Duodenal mucosa (tissue), 2 donors: ENCODE data around the gene EPM2A.

Experiments
- H3K27ac ChIP-seq: one replicate; pipeline ENCODE4 v1.7.0; 2013; ENCODE audit warnings: low read depth, low read length
- H3K27me3 ChIP-seq, 2 donors: one replicate each; pipeline ENCODE4 v1.7.0; 2013; ENCODE audit warnings: low read length in 2 of 2, control low read depth in 1 of 2; ENCODE audit not compliant: insufficient read depth in 2 of 2, control insufficient read depth in 1 of 2
- H3K36me3 ChIP-seq, 2 donors: one replicate each; pipeline ENCODE4 v1.7.0; 2013; ENCODE audit warnings: low read length in 2 of 2, control low read depth in 1 of 2; ENCODE audit not compliant: insufficient read depth in 2 of 2, control insufficient read depth in 1 of 2
- H3K4me1 ChIP-seq, 2 donors: one replicate each; pipeline ENCODE4 v1.7.0; 2013; ENCODE audit warnings: low read length in 2 of 2, control low read depth in 1 of 2; ENCODE audit not compliant: insufficient read depth in 2 of 2, control insufficient read depth in 1 of 2
- H3K4me3 ChIP-seq, 2 donors: one replicate each; pipeline ENCODE4 v1.7.0; 2013; ENCODE audit warnings: low read length in 2 of 2, low read depth in 1 of 2
- H3K9ac ChIP-seq, 2 donors: one replicate each; pipeline ENCODE4 v1.7.0; 2013; ENCODE audit warnings: low read length in 2 of 2, low read depth in 1 of 2
- H3K9me3 ChIP-seq, 2 donors: one replicate each; pipeline ENCODE4 v1.7.0; 2013; ENCODE audit warnings: low read length in 2 of 2, control low read depth in 1 of 2; ENCODE audit not compliant: control insufficient read depth in 1 of 2

Gene EPM2A

GRCh38 chr6:145733810-145734209, 1.5 kb downstream of the EPM2A start:
- H3K4me1 ChIP-seq: peaks cover 10 to 12% of the 10 kb centered on the region in 2 donors
- no peaks in the 10 kb centered on the region for H3K36me3 ChIP-seq
- peaks cover 0 to 4% of the 10 kb centered on the region in 2 donors for H3K9me3 ChIP-seq
- no peaks in the 10 kb centered on the region for H3K27me3 ChIP-seq
- H3K4me3 ChIP-seq: peak overlapping the region; percentile 84 to 93
- peak overlapping the region in 1 of 2 donors; percentile 84 for H3K9ac ChIP-seq
- no peak overlapping the region for H3K27ac ChIP-seq

- Histone ChIP-seq H3K4me3 (no peak overlapping the region), H3K4me1 (peaks cover 10 to 12% of the 10 kb centered on the region in 2 donors), H3K9ac (no peak overlapping the region), H3K27ac (no peak overlapping the region), H3K36me3 (no peaks in the 10 kb centered on the region), H3K9me3 (peaks cover 0 to 4% of the 10 kb centered on the region in 2 donors), H3K27me3 (no peaks in the 10 kb centered on the region)
These were observed 2.1 kb downstream of the EPM2A start for GRCh38 chr6:145733207-145733606.

- Histone ChIP-seq H3K9me3 (peaks cover 0 to 4% of the 10 kb centered on the region in 2 donors), H3K4me3 (no peak overlapping the region), H3K27me3 (no peaks in the 10 kb centered on the region)
These were observed 3.9 kb downstream of the EPM2A start for GRCh38 chr6:145731447-145731846.

GRCh38 chr6:145729887-145730286, 5.4 kb downstream of the EPM2A start:
- no peaks in the 10 kb centered on the region for H3K36me3 ChIP-seq
- no peak overlapping the region for H3K4me3 ChIP-seq
- H3K27me3 ChIP-seq: no peaks in the 10 kb centered on the region
- H3K9ac ChIP-seq: no peak overlapping the region
- H3K27ac ChIP-seq: no peak overlapping the region
- peaks cover 0 to 4% of the 10 kb centered on the region in 2 donors for H3K9me3 ChIP-seq
- peaks cover 3 to 8% of the 10 kb centered on the region in 2 donors for H3K4me1 ChIP-seq

More at GRCh38 chr6:145731447-145731846, 3.9 kb downstream of the EPM2A start:
- H3K27ac ChIP-seq: no peak overlapping the region
- H3K4me1 ChIP-seq: peaks cover 5 to 11% of the 10 kb centered on the region in 2 donors
- H3K9ac ChIP-seq: no peak overlapping the region
- no peaks in the 10 kb centered on the region for H3K36me3 ChIP-seq

- peaks cover 0 to 2% of the 10 kb centered on the region in 2 donors for H3K4me1 ChIP-seq
- H3K9me3 ChIP-seq: peaks cover 0 to 8% of the 10 kb centered on the region in 2 donors
- no peaks in the 10 kb centered on the region for H3K27me3 ChIP-seq
- H3K4me3 ChIP-seq: no peak overlapping the region
- no peak overlapping the region for H3K9ac ChIP-seq
- H3K27ac ChIP-seq: no peak overlapping the region
- H3K36me3 ChIP-seq: no peaks in the 10 kb centered on the region
These were observed 6.6 kb downstream of the EPM2A start for GRCh38 chr6:145728444-145729385.

- Histone ChIP-seq H3K9me3 (peaks cover 0 to 12% of the 10 kb centered on the region in 2 donors), H3K27ac (no peak overlapping the region), H3K4me3 (no peak overlapping the region), H3K27me3 (no peaks in the 10 kb centered on the region), H3K36me3 (no peaks in the 10 kb centered on the region), H3K4me1 (no peaks in the 10 kb centered on the region), H3K9ac (no peak overlapping the region)
These were observed 7.4 kb downstream of the EPM2A start for GRCh38 chr6:145727817-145728388.

- peaks cover 0 to 12% of the 10 kb centered on the region in 2 donors for H3K9me3 ChIP-seq
- H3K9ac ChIP-seq: no peak overlapping the region
- no peaks in the 10 kb centered on the region for H3K27me3 ChIP-seq
- no peak overlapping the region for H3K27ac ChIP-seq
- H3K4me3 ChIP-seq: no peak overlapping the region
- no peaks in the 10 kb centered on the region for H3K4me1 ChIP-seq
- no peaks in the 10 kb centered on the region for H3K36me3 ChIP-seq
These were observed 9.8 kb downstream of the EPM2A start for GRCh38 chr6:145725570-145725969.

- no peak overlapping the region for H3K27ac ChIP-seq
These were observed 11.7 kb downstream of the EPM2A start for GRCh38 chr6:145723646-145724045.

GRCh38 chr6:145722190-145722589, 13.1 kb downstream of the EPM2A start:
- no peak overlapping the region for H3K27ac ChIP-seq
- no peak overlapping the region for H3K9ac ChIP-seq
- H3K36me3 ChIP-seq: no peaks in the 10 kb centered on the region
- H3K4me3 ChIP-seq: no peak overlapping the region
- H3K4me1 ChIP-seq: no peaks in the 10 kb centered on the region
- H3K9me3 ChIP-seq: peaks cover 0 to 7% of the 10 kb centered on the region in 2 donors
- H3K27me3 ChIP-seq: no peaks in the 10 kb centered on the region

More at GRCh38 chr6:145723646-145724045, 11.7 kb downstream of the EPM2A start:
- Histone ChIP-seq H3K9me3 (peaks cover 0 to 7% of the 10 kb centered on the region in 2 donors), H3K27me3 (no peaks in the 10 kb centered on the region), H3K4me3 (no peak overlapping the region), H3K4me1 (no peaks in the 10 kb centered on the region), H3K36me3 (no peaks in the 10 kb centered on the region), H3K9ac (no peak overlapping the region)

GRCh38 chr6:145721144-145721543, 14.2 kb downstream of the EPM2A start:
- no peaks in the 10 kb centered on the region for H3K36me3 ChIP-seq
- peaks cover 0 to 7% of the 10 kb centered on the region in 2 donors for H3K9me3 ChIP-seq
- H3K4me1 ChIP-seq: no peaks in the 10 kb centered on the region
- H3K27ac ChIP-seq: no peak overlapping the region
- H3K27me3 ChIP-seq: no peaks in the 10 kb centered on the region
- no peak overlapping the region for H3K4me3 ChIP-seq
- H3K9ac ChIP-seq: no peak overlapping the region
